ENCODE measurements around the gene ZHX3. TPM values are rescaled to one million over a fixed set of nuclear protein-coding genes. Genes with fewer than 3 reads are reported as not detected.

ZHX3 gene
- total RNA-seq, 2 donors from 2014 or later, result 19.9 to 25.6 TPM

DNA sequence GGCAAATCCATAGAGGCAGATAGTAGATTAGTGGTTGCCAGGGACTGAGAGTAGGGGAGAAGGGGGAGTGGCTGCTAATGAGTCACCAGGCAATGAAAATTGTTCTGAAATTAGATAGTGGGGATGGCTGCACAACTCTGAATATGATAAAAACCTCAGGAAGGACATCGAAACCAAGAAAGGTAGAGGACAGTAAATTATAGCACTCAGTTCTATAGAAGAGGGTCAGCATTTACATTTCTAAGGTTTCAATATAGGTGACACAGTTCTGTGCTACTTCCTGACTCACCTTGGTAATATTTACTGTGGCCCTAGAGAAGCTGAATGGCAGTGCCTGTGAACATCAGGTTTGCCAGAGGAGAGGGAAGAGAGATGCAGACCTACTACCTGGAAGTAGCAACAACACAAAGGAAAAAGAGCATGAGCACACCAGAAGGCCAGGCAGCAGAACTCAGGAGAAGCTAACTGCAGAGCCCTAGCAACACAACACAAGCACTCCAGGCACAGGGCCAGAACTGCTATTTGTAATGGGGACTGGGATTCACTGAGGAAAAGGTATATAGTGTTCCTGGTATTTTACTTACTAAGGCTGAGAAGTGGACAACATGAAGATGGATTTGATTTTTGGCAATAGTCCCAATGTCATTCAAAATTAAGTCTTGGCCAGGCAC is 104.2 kb downstream of the ZHX3 start:
- no peak overlapping the region for H3K4me3 ChIP-seq
- H3K36me3 ChIP-seq, result no peaks in the 10 kb centered on the region
- TF ChIP-seq, protein P1, sequence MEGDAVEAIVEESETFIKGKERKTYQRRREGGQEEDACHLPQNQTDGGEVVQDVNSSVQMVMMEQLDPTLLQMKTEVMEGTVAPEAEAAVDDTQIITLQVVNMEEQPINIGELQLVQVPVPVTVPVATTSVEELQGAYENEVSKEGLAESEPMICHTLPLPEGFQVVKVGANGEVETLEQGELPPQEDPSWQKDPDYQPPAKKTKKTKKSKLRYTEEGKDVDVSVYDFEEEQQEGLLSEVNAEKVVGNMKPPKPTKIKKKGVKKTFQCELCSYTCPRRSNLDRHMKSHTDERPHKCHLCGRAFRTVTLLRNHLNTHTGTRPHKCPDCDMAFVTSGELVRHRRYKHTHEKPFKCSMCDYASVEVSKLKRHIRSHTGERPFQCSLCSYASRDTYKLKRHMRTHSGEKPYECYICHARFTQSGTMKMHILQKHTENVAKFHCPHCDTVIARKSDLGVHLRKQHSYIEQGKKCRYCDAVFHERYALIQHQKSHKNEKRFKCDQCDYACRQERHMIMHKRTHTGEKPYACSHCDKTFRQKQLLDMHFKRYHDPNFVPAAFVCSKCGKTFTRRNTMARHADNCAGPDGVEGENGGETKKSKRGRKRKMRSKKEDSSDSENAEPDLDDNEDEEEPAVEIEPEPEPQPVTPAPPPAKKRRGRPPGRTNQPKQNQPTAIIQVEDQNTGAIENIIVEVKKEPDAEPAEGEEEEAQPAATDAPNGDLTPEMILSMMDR (IDR thresholded peaks at IDR 0.05), result no peak
- no peak for DNase-seq
- H3K27me3 ChIP-seq, result no peaks in the 10 kb centered on the region
- intact Hi-C loops (cut with DNase I), result no loop called here
- no peak overlapping the region for H3K9ac ChIP-seq (ENCODE audit: low read depth in 2 of 2, low read length in 2 of 2)
- H3K9me3 ChIP-seq, result no peaks in the 10 kb centered on the region
- no peaks in the 10 kb centered on the region for H3K4me1 ChIP-seq
- H3K27ac ChIP-seq, result no peak overlapping the region

DNA sequence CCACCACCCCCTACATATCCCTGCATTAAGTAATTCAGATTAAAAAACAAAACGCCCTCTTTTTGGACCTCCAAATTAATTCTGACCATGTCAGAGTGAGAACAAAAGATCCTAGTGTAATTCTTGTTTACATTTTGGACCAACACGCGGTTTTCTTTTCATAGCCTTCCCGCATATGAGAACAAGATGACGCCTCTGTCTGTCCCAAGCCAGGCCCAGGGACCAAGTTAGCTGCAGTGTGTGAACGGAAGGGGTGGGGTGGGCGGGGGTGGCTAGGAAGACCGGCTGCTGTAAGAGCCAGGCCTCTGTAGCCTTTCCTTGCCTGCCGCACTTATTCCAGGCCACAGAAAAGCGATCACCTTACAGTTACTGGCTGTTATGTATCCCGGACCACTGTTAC is 112.2 kb downstream of the ZHX3 start:
- H3K9ac ChIP-seq (ENCODE audit: low read depth in 2 of 2, low read length in 2 of 2), result no peak overlapping the region
- H3K4me3 ChIP-seq, result no peak overlapping the region
- H3K27me3 ChIP-seq, result no peaks in the 10 kb centered on the region
- H3K9me3 ChIP-seq, result no peaks in the 10 kb centered on the region
- TF ChIP-seq, protein P1 (IDR thresholded peaks at IDR 0.05), result no peak
- no peak overlapping the region for H3K27ac ChIP-seq
- no peaks in the 10 kb centered on the region for H3K36me3 ChIP-seq
- intact Hi-C loops (cut with DNase I), result no loop called here
- H3K4me1 ChIP-seq, result no peaks in the 10 kb centered on the region
- DNase-seq, result no peak

DNA sequence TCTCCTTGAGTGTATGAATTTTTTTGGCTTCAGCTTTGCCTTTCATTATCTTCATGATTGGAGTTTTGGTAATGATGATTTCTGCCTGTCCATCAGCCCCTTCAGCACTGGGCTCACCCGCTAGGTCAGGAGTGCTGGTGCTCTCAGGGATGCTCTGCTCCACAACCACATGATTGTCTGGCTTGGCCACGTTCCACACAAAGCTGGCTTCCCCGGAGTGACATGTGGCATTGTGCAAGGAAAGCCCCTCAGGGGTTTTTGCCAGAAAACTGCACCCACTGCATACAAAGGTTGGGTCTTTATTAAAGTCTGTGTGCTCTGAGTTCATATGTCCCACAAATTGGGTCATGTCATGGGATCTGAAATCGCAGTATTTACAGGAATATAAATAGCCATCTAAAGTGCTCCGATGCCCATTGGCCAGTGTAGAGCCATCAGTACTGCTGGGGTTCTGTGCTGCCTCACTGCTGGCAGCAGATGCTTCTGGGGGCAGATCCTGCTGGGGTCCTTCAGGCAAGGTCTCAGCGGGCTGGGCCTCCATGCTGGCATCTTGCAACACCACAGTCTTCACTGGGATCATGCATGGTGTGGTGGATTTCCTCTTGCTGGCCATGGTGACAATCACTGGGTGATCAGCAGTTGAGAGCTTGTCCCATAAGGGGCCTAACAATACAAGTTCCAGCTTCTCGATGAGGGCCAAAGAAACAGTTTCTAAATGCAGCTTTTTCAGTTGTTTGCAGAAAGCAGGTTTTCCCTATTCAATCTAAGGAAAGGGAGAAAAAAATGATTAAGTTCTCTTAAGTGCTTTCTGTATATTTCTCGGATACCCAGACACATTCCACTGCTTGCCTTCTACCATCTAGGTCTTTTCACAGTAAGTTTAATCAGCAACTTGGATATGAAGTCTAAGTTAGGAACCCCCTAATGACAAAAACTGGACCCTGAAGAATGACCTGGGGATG is 112.9 kb downstream of the ZHX3 start:
- no peaks in the 10 kb centered on the region for H3K27me3 ChIP-seq
- TF ChIP-seq, protein P1 (IDR thresholded peaks at IDR 0.05), result no peak
- H3K27ac ChIP-seq, result no peak overlapping the region
- H3K9ac ChIP-seq (ENCODE audit: low read depth in 2 of 2, low read length in 2 of 2), result no peak overlapping the region
- no peaks in the 10 kb centered on the region for H3K36me3 ChIP-seq
- no peak for DNase-seq
- H3K9me3 ChIP-seq, result no peaks in the 10 kb centered on the region
- H3K4me1 ChIP-seq, result no peaks in the 10 kb centered on the region
- H3K4me3 ChIP-seq, result no peak overlapping the region
- intact Hi-C loops (cut with DNase I), result no loop called here

DNA sequence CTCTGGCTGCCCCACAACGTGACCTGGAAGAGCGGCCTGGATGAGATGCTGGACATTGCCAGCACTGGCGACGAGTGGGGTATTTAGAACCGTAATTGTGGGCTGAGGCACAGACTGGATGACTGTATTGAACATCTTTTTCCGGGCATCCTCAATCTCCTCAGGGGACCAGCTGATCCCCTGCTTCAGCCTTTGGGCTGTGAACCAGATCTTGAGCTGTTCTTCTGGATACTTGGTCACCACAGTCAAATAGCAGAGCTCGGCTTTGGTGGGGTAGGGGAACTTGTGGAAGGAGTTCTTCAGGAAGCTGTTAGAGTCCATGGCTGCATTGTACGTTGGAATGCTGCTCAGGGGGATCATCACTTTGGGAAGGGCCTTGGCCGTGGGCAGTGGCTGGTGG is 113.9 kb downstream of the ZHX3 start:
- H3K27me3 ChIP-seq, result no peaks in the 10 kb centered on the region
- TF ChIP-seq, protein P1 (IDR thresholded peaks at IDR 0.05), result no peak

DNA sequence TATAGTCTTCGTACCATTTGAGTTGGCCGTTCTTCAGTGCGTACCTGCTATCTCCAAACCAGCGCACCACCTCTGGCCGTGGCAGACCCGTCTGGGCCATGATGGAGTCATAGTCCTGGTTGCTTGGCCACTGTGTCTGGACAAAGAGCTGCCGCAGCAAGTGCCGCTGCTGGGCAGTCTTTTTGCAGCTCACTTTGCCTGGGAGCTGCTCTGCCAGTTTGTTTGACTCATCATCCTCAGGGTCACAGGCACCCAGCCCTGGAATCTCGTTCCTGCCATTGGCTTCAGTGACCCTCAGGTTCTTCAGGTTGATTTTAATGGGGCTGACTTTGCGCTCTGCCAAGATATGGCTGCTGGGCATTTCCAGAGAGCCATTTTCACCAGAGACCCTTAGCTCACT is 115.1 kb downstream of the ZHX3 start:
- Histone ChIP-seq H3K27ac (no peak overlapping the region), H3K9ac (ENCODE audit: low read depth in 2 of 2, low read length in 2 of 2) (no peak overlapping the region), H3K4me1 (no peaks in the 10 kb centered on the region), H3K36me3 (no peaks in the 10 kb centered on the region), H3K4me3 (no peak overlapping the region), H3K9me3 (no peaks in the 10 kb centered on the region), H3K27me3 (no peaks in the 10 kb centered on the region)
- TF ChIP-seq, protein P1 (IDR thresholded peaks at IDR 0.05), result no peak
- no peak for DNase-seq
- intact Hi-C loops (cut with DNase I), result no loop called here

More for the DNA sequence above, 113.9 kb downstream of the ZHX3 start:
- no peaks in the 10 kb centered on the region for H3K9me3 ChIP-seq
- H3K27ac ChIP-seq, result no peak overlapping the region
- DNase-seq, result no peak
- intact Hi-C loops (cut with DNase I), result no loop called here
- no peaks in the 10 kb centered on the region for H3K4me1 ChIP-seq
- H3K4me3 ChIP-seq, result no peak overlapping the region
- H3K9ac ChIP-seq (ENCODE audit: low read depth in 2 of 2, low read length in 2 of 2), result no peak overlapping the region
- no peaks in the 10 kb centered on the region for H3K36me3 ChIP-seq

Measured in colonic mucosa (tissue), 4 donors.